HEK293 (cell line): ENCODE results near the gene ZNF436.
A peak's percentile ranks its signal among the peaks of the same experiment; 100 is the strongest.

Experiments
- CTCF ChIA-PET: fragments of 350-600 bp; formaldehyde crosslinking; extraction: SDS; loops from one replicate; lab custom pipeline; 2021; ENCODE audit warnings: antibody characterized with exemption; lab: Yijun Ruan, JAX
- POLR2A ChIA-PET: fragments of 300-600 bp; formaldehyde crosslinking; extraction: SDS; loops from one replicate; lab custom pipeline; 2020; ENCODE audit warnings: antibody characterized with exemption, inconsistent platforms; lab: Yijun Ruan, JAX
- H3K27ac ChIP-seq: fragments of 200-500 bp; sonication (Bioruptor generic); 2 replicates; pipeline ENCODE4 v1.5.1; 2014; ENCODE audit warnings: low read depth, low read length, control low read depth, inconsistent platforms; ENCODE audit errors: extremely low read depth
- H3K36me3 ChIP-seq, 2 experiments: fragments of 200-500 bp in 1 of 2; sonication (Bioruptor generic) in 1 of 2; 1 replicate in 1 of 2; 2 replicates in 1 of 2; pipeline ENCODE4 v1.5.1; 2014 to 2017; ENCODE audit warnings: inconsistent platforms in 2 of 2, low read length in 2 of 2; ENCODE audit not compliant: control insufficient read depth in 2 of 2, insufficient read depth in 1 of 2
- H3K4me1 ChIP-seq: fragments of 200-500 bp; sonication (Bioruptor generic); 2 replicates; pipeline ENCODE4 v1.5.1; 2014; ENCODE audit warnings: mild to moderate bottlenecking, low read length, inconsistent platforms; ENCODE audit not compliant: control insufficient read depth, insufficient read depth
- H3K4me3 ChIP-seq: 2 replicates; pipeline ENCODE4 v1.5.1; 2011; ENCODE audit warnings: low read depth, mild to moderate bottlenecking, control low read depth, low read length, moderate library complexity
- H3K9me3 ChIP-seq: fragments of 200-500 bp; sonication (Bioruptor generic); 2 replicates; pipeline ENCODE4 v1.5.1; 2014; ENCODE audit warnings: low read depth, low read length, inconsistent platforms; ENCODE audit not compliant: control insufficient read depth, insufficient read depth
- PRDM1 ChIP-seq: fragments of 450-650 bp; formaldehyde crosslinking; IDR thresholded peaks from 2 replicates; pipeline ENCODE4; 2016; ENCODE audit warnings: missing biosample characterization, missing genetic modification characterization
- YY1 ChIP-seq: fragments of 450-650 bp; formaldehyde crosslinking; IDR thresholded peaks from 2 replicates; pipeline ENCODE4 v1.5.1; 2018; ENCODE audit warnings: missing biosample characterization, missing genetic modification characterization
- ZIC2 ChIP-seq: fragments of 450-650 bp; formaldehyde crosslinking; IDR thresholded peaks from 2 replicates; pipeline ENCODE4 v1.5.1; 2016; ENCODE audit warnings: missing biosample characterization, missing genetic modification characterization
- ZNF169 ChIP-seq: fragments of 450-650 bp; formaldehyde crosslinking; IDR thresholded peaks from 2 replicates; pipeline ENCODE4 v1.5.1; 2016; ENCODE audit warnings: missing biosample characterization, missing genetic modification characterization
- ZNF202 ChIP-seq: fragments of 450-650 bp; formaldehyde crosslinking; IDR thresholded peaks from 2 replicates; pipeline ENCODE4 v1.5.1; 2016; ENCODE audit warnings: missing biosample characterization, missing genetic modification characterization, borderline replicate concordance
- ZNF302 ChIP-seq: fragments of 450-650 bp; formaldehyde crosslinking; IDR thresholded peaks from 2 replicates; pipeline ENCODE4 v1.5.1; 2016; ENCODE audit warnings: missing biosample characterization, missing genetic modification characterization, low read depth
- ZNF341 ChIP-seq: fragments of 450-650 bp; formaldehyde crosslinking; IDR thresholded peaks from 2 replicates; pipeline ENCODE4; 2016; ENCODE audit warnings: low read depth, missing biosample characterization, missing genetic modification characterization
- ZNF521 ChIP-seq: fragments of 450-650 bp; formaldehyde crosslinking; IDR thresholded peaks from 2 replicates; pipeline ENCODE4 v1.5.1; 2017; ENCODE audit warnings: missing biosample characterization, mild to moderate bottlenecking, missing genetic modification characterization
- TF ChIP-seq, protein P1 (sequence below): fragments of 450-650 bp; formaldehyde crosslinking; IDR thresholded peaks from 2 replicates; pipeline ENCODE4 v1.5.1; 2017; ENCODE audit warnings: missing biosample characterization, missing genetic modification characterization
- TF ChIP-seq, protein P2 (sequence below): fragments of 450-650 bp; formaldehyde crosslinking; IDR thresholded peaks from 2 replicates; pipeline ENCODE4 v1.5.1; 2016; ENCODE audit warnings: missing biosample characterization, missing genetic modification characterization
- TF ChIP-seq, protein P3 (sequence below): fragments of 450-650 bp; formaldehyde crosslinking; IDR thresholded peaks from 2 replicates; pipeline ENCODE4 v1.5.1; 2017; ENCODE audit warnings: missing biosample characterization, missing genetic modification characterization
- TF ChIP-seq, protein P4 (sequence below): fragments of 450-650 bp; formaldehyde crosslinking; IDR thresholded peaks from 2 replicates; pipeline ENCODE4 v1.5.1; 2017; ENCODE audit warnings: missing biosample characterization, missing genetic modification characterization
- TF ChIP-seq, protein P5 (sequence below): fragments of 450-650 bp; formaldehyde crosslinking; conservative IDR thresholded peaks from 2 replicates; pipeline ENCODE4 v1.5.1; 2016; ENCODE audit warnings: low read depth, missing biosample characterization, missing genetic modification characterization
- TF ChIP-seq, protein P6 (sequence below): fragments of 450-650 bp; formaldehyde crosslinking; IDR thresholded peaks from 2 replicates; pipeline ENCODE4 v1.5.1; 2016; ENCODE audit warnings: missing biosample characterization, missing genetic modification characterization
- TF ChIP-seq, protein P7 (sequence below): fragments of 450-650 bp; formaldehyde crosslinking; IDR thresholded peaks from 2 replicates; pipeline ENCODE4 v1.5.1; 2016; ENCODE audit warnings: missing biosample characterization, missing genetic modification characterization

Gene ZNF436

DNA sequence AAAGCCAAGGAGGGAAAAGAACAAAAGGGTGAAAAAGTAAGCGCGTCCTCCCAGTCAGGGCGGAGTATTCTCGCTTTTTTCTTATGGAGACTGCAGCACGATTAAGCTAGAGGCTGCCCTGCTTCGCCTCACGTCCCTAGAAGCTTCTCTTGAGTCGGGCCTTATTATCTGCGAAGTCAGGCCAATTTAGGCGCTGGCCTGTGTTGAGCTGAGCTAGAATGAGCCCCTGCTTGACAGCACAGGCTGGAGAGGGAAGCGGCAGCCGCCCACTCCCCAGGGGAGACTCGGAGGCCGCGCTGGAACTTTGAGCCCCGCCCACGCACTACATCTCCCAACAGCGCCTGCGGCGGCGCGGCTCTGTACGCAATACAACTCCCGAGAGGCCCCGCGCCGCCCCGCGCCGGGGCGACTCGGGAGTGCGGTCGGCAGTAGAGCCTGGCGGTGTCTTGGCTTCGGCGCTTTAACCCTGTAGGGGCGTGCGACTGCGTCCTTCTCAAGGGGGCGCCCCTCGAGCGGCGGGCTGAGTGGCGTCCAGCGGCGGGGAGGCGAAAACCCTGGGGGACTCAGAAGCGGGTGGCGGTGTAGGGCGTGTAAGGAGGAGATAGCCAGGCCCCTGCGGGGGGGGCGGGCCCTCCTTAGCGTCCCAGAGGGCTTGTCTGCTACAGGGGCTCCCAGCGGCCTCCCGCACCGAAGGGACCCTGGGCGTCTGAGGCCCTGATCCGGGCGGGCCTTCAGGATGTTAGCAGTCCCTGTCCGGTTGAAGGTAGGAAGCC lies 888 bp downstream of the ZNF436 start (continued):
- TF ChIP-seq, protein P1, sequence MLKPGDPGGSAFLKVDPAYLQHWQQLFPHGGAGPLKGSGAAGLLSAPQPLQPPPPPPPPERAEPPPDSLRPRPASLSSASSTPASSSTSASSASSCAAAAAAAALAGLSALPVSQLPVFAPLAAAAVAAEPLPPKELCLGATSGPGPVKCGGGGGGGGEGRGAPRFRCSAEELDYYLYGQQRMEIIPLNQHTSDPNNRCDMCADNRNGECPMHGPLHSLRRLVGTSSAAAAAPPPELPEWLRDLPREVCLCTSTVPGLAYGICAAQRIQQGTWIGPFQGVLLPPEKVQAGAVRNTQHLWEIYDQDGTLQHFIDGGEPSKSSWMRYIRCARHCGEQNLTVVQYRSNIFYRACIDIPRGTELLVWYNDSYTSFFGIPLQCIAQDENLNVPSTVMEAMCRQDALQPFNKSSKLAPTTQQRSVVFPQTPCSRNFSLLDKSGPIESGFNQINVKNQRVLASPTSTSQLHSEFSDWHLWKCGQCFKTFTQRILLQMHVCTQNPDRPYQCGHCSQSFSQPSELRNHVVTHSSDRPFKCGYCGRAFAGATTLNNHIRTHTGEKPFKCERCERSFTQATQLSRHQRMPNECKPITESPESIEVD (tag by site-specific recombination): no peak
- TF ChIP-seq, protein P2, sequence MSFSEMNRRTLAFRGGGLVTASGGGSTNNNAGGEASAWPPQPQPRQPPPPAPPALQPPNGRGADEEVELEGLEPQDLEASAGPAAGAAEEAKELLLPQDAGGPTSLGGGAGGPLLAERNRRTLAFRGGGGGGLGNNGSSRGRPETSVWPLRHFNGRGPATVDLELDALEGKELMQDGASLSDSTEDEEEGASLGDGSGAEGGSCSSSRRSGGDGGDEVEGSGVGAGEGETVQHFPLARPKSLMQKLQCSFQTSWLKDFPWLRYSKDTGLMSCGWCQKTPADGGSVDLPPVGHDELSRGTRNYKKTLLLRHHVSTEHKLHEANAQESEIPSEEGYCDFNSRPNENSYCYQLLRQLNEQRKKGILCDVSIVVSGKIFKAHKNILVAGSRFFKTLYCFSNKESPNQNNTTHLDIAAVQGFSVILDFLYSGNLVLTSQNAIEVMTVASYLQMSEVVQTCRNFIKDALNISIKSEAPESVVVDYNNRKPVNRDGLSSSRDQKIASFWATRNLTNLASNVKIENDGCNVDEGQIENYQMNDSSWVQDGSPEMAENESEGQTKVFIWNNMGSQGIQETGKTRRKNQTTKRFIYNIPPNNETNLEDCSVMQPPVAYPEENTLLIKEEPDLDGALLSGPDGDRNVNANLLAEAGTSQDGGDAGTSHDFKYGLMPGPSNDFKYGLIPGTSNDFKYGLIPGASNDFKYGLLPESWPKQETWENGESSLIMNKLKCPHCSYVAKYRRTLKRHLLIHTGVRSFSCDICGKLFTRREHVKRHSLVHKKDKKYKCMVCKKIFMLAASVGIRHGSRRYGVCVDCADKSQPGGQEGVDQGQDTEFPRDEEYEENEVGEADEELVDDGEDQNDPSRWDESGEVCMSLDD (tag by site-specific recombination): peak; percentile 55
- no peak for TF ChIP-seq ZNF302 (tag by site-specific recombination)
- TF ChIP-seq, protein P3, sequence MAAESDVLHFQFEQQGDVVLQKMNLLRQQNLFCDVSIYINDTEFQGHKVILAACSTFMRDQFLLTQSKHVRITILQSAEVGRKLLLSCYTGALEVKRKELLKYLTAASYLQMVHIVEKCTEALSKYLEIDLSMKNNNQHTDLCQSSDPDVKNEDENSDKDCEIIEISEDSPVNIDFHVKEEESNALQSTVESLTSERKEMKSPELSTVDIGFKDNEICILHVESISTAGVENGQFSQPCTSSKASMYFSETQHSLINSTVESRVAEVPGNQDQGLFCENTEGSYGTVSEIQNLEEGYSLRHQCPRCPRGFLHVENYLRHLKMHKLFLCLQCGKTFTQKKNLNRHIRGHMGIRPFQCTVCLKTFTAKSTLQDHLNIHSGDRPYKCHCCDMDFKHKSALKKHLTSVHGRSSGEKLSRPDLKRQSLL: peak; percentile 33; the same call in 1 of the 2 replicates
- TF ChIP-seq ZNF341 (tag by site-specific recombination): peak; percentile 42; the same call in 1 of the 2 replicates
- no peak for TF ChIP-seq ZNF202 (tag by site-specific recombination)
- TF ChIP-seq, protein P4, sequence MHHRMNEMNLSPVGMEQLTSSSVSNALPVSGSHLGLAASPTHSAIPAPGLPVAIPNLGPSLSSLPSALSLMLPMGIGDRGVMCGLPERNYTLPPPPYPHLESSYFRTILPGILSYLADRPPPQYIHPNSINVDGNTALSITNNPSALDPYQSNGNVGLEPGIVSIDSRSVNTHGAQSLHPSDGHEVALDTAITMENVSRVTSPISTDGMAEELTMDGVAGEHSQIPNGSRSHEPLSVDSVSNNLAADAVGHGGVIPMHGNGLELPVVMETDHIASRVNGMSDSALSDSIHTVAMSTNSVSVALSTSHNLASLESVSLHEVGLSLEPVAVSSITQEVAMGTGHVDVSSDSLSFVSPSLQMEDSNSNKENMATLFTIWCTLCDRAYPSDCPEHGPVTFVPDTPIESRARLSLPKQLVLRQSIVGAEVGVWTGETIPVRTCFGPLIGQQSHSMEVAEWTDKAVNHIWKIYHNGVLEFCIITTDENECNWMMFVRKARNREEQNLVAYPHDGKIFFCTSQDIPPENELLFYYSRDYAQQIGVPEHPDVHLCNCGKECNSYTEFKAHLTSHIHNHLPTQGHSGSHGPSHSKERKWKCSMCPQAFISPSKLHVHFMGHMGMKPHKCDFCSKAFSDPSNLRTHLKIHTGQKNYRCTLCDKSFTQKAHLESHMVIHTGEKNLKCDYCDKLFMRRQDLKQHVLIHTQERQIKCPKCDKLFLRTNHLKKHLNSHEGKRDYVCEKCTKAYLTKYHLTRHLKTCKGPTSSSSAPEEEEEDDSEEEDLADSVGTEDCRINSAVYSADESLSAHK (tag by site-specific recombination): peak; percentile 49
- TF ChIP-seq, protein P5, sequence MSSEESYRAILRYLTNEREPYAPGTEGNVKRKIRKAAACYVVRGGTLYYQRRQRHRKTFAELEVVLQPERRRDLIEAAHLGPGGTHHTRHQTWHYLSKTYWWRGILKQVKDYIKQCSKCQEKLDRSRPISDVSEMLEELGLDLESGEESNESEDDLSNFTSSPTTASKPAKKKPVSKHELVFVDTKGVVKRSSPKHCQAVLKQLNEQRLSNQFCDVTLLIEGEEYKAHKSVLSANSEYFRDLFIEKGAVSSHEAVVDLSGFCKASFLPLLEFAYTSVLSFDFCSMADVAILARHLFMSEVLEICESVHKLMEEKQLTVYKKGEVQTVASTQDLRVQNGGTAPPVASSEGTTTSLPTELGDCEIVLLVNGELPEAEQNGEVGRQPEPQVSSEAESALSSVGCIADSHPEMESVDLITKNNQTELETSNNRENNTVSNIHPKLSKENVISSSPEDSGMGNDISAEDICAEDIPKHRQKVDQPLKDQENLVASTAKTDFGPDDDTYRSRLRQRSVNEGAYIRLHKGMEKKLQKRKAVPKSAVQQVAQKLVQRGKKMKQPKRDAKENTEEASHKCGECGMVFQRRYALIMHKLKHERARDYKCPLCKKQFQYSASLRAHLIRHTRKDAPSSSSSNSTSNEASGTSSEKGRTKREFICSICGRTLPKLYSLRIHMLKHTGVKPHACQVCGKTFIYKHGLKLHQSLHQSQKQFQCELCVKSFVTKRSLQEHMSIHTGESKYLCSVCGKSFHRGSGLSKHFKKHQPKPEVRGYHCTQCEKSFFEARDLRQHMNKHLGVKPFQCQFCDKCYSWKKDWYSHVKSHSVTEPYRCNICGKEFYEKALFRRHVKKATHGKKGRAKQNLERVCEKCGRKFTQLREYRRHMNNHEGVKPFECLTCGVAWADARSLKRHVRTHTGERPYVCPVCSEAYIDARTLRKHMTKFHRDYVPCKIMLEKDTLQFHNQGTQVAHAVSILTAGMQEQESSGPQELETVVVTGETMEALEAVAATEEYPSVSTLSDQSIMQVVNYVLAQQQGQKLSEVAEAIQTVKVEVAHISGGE (tag by site-specific recombination): peak; percentile 52

DNA sequence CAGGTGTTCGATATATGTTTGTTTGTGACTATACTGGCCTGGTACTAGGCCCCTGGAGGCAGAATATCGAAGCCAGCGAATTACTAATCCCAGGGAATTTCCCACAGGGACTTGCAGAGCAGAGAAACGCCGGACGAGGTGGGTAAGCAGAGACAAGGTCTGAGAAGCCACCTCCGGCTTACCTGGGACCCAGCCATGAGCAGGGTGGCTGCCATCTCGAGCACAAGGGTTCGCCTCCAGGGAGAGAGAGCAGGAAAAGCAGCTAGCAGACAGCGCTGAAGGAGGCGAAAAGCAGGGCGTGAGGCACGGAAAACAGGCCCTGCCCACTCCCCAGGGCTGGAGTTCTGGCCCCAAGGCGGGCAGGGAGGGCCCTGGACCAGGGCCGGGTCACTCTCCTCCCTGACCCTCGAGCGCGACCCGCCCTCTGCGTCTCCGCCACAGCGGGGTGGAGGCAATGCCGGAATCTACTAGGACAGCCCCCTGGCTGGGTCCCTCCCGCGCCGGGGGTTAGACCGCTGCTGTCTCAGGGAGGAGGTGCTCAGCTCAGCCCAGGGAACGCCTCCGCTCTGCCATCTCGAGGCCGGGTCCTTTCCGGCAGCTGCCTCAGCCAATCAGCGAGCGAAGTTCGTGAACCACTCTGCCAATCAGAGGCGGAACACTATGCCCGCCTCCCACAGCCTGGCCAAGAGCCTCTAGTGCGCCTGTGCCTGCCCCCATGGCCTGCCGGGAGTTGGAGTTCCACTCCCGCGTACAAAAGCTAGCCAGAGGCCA lies 1.7 kb downstream of the ZNF436 start:
- Histone ChIP-seq H3K4me3 (peak overlapping the region; percentile 95), H3K4me1 (peaks cover 17% of the 10 kb centered on the region), H3K36me3 (peaks cover 0 to 43% of the 10 kb centered on the region in 2 experiments; a peak in 1 of 3 replicates), H3K9me3 (no peaks in the 10 kb centered on the region), H3K27ac (peak overlapping the region; percentile 93)
- ChIA-PET CTCF (interaction anchor here (0.7 to 3.4 kb wide), 3 partner anchors 36 to 914 kb away, joined by 5 to 16 read pairs (median 6); no protein-coding TSS in a partner anchor), POLR2A (interaction anchor here (0.6 to 5.4 kb wide), 16 partner anchors 9 to 283 kb away, joined by 3 to 121 read pairs (median 5); partner anchors contain the start of genes ASAP3 and HNRNPR)
- TF ChIP-seq ZNF169 (tag by site-specific recombination) (0 out of 2 replicates have a peak, but pooled peaks have one; percentile 19), YY1 (tag by site-specific recombination) (peak; percentile 76), PRDM1 (tag by site-specific recombination) (no peak), ZNF521 (tag by site-specific recombination) (no peak), ZIC2 (peak; percentile 81), ZNF341 (tag by site-specific recombination) (peak; percentile 98)
- TF ChIP-seq, protein P6, sequence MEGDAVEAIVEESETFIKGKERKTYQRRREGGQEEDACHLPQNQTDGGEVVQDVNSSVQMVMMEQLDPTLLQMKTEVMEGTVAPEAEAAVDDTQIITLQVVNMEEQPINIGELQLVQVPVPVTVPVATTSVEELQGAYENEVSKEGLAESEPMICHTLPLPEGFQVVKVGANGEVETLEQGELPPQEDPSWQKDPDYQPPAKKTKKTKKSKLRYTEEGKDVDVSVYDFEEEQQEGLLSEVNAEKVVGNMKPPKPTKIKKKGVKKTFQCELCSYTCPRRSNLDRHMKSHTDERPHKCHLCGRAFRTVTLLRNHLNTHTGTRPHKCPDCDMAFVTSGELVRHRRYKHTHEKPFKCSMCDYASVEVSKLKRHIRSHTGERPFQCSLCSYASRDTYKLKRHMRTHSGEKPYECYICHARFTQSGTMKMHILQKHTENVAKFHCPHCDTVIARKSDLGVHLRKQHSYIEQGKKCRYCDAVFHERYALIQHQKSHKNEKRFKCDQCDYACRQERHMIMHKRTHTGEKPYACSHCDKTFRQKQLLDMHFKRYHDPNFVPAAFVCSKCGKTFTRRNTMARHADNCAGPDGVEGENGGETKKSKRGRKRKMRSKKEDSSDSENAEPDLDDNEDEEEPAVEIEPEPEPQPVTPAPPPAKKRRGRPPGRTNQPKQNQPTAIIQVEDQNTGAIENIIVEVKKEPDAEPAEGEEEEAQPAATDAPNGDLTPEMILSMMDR (tag by site-specific recombination): peak; percentile 38; the same call in 1 of the 2 replicates
- TF ChIP-seq, protein P7, sequence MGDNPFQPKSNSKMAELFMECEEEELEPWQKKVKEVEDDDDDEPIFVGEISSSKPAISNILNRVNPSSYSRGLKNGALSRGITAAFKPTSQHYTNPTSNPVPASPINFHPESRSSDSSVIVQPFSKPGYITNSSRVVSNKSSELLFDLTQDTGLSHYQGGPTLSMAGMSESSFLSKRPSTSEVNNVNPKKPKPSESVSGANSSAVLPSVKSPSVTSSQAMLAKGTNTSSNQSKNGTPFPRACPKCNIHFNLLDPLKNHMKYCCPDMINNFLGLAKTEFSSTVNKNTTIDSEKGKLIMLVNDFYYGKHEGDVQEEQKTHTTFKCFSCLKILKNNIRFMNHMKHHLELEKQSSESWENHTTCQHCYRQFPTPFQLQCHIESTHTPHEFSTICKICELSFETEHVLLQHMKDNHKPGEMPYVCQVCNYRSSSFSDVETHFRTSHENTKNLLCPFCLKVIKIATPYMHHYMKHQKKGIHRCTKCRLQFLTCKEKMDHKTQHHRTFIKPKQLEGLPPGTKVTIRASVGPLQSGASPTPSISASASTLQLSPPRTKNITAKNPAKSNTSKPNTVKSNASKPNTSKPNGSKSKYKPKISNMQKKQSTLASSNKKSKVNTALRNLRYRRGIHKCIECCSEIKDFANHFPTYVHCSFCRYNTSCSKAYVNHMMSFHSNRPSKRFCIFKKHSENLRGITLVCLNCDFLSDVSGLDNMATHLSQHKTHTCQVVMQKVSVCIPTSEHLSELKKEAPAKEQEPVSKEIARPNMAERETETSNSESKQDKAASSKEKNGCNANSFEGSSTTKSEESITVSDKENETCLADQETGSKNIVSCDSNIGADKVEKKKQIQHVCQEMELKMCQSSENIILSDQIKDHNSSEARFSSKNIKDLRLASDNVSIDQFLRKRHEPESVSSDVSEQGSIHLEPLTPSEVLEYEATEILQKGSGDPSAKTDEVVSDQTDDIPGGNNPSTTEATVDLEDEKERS (tag by site-specific recombination): peak; percentile 36; the same call in 1 of the 2 replicates
